HepG2 (cell line): Measurements from ENCODE around the gene HIRA. TPM values are rescaled to one million over a fixed set of nuclear protein-coding genes. Genes with fewer than 3 reads are reported as not detected.
A peak's percentile ranks its signal among the peaks of the same experiment; 100 is the strongest.

ENCODE experiments used
- EED ChIP-seq: sonication (generic); formaldehyde crosslinking; IDR thresholded peaks from 2 replicates; pipeline ENCODE4 v1.5.0; 2020; ENCODE audit warnings: mild to moderate bottlenecking, missing genetic modification reagents
- FLYWCH1 ChIP-seq: sonication (generic); formaldehyde crosslinking; IDR thresholded peaks from 2 replicates; pipeline ENCODE4 v1.8.1; 2023; ENCODE audit warnings: mild to moderate bottlenecking, missing genetic modification reagents
- HMGXB4 ChIP-seq, 2 experiments: sonication (generic) in 1 of 2; formaldehyde crosslinking in 1 of 2; IDR thresholded peaks; 2 replicates each; pipeline versions ENCODE4 v1.4.0 to v1.6.1; 2018 to 2020; ENCODE audit warnings: missing genetic modification reagents in 2 of 2, borderline replicate concordance in 1 of 2, low read depth in 1 of 2, mild to moderate bottlenecking in 1 of 2, missing biosample characterization in 1 of 2
- HNF1A ChIP-seq, 2 experiments: sonication (generic) in 1 of 2; formaldehyde crosslinking in 1 of 2; IDR thresholded peaks; 2 replicates each; pipeline versions ENCODE4 v1.4.0 to v1.6.1; 2016 to 2020; ENCODE audit warnings: borderline replicate concordance in 1 of 2, low read depth in 1 of 2, mild to moderate bottlenecking in 1 of 2, missing genetic modification reagents in 1 of 2
- KLF12 ChIP-seq: sonication (generic); formaldehyde crosslinking; IDR thresholded peaks from 2 replicates; pipeline ENCODE4 v1.4.0; 2020; ENCODE audit warnings: missing genetic modification reagents, borderline replicate concordance
- MED13 ChIP-seq: sonication (generic); formaldehyde crosslinking; IDR thresholded peaks from 2 replicates; pipeline ENCODE4 v1.5.0; 2020; ENCODE audit warnings: missing genetic modification reagents
- NFIB ChIP-seq: sonication (generic); formaldehyde crosslinking; IDR thresholded peaks from 2 replicates; pipeline ENCODE4 v1.9.0; 2021; ENCODE audit warnings: missing genetic modification reagents, mild to moderate bottlenecking, borderline replicate concordance
- NR2C2 ChIP-seq: sonication (generic); formaldehyde crosslinking; IDR thresholded peaks from 2 replicates; pipeline ENCODE4 v1.4.0; 2020; ENCODE audit warnings: missing genetic modification reagents, mild to moderate bottlenecking, moderate library complexity, borderline replicate concordance
- POLR2G ChIP-seq: fragments of 200-400 bp; formaldehyde crosslinking; IDR thresholded peaks from 2 replicates; pipeline ENCODE4 v1.6.1; 2018; ENCODE audit warnings: mild to moderate bottlenecking, low read depth, low read length, moderate library complexity
- YY1 ChIP-seq: IDR thresholded peaks from 2 replicates; pipeline ENCODE4 v1.6.1; 2011; ENCODE audit warnings: low read length, low read depth, moderate library complexity, mild to moderate bottlenecking; ENCODE audit not compliant: insufficient read depth, insufficient replicate concordance
- ZBTB1 ChIP-seq: sonication (generic); formaldehyde crosslinking; IDR thresholded peaks from 2 replicates; pipeline ENCODE4 v1.4.0; 2020; ENCODE audit warnings: missing genetic modification reagents, borderline replicate concordance
- ZBTB25 ChIP-seq: IDR thresholded peaks from 2 replicates; pipeline ENCODE4 v1.6.1; 2018; ENCODE audit warnings: missing genetic modification reagents
- ZBTB4 ChIP-seq: sonication (generic); formaldehyde crosslinking; IDR thresholded peaks from 2 replicates; pipeline ENCODE4 v1.4.0; 2020; ENCODE audit warnings: missing genetic modification reagents, mild to moderate bottlenecking, borderline replicate concordance
- ZNF333 ChIP-seq: sonication (generic); formaldehyde crosslinking; IDR thresholded peaks from 2 replicates; pipeline ENCODE4 v1.4.0; 2020; ENCODE audit warnings: mild to moderate bottlenecking, missing genetic modification reagents, borderline replicate concordance
- ZNF343 ChIP-seq: sonication (generic); formaldehyde crosslinking; IDR thresholded peaks from 2 replicates; pipeline ENCODE4 v1.4.0; 2020; ENCODE audit warnings: mild to moderate bottlenecking, missing genetic modification reagents
- ZNF44 ChIP-seq: sonication (generic); formaldehyde crosslinking; IDR thresholded peaks from 2 replicates; pipeline ENCODE4 v1.5.1; 2020; ENCODE audit warnings: mild to moderate bottlenecking, missing genetic modification reagents
- ZNF678 ChIP-seq: sonication (generic); formaldehyde crosslinking; IDR thresholded peaks from 2 replicates; pipeline ENCODE4 v1.4.0; 2020; ENCODE audit warnings: mild to moderate bottlenecking, missing genetic modification reagents
- polyA plus RNA-seq, 8 experiments: library from polyadenylated mRNA; depleted of rRNA in 3 of 8; stranded (reverse) in 7 of 8; unstranded in 1 of 8; fragments of >200 nt; fragmentation: Illumina TruSeq in 4 of 8; extraction: Trizol in 4 of 8; gene quantifications; 2 replicates each; pipeline versions ENCODE4 v1.2.1 to v1.2.3, GENCODE V29; 2011 to 2016; ENCODE audit warnings: low read depth in 4 of 8, missing spikeins in 1 of 8, mixed read lengths in 1 of 8; ENCODE audit not compliant: insufficient read depth in 1 of 8
- total RNA-seq, 5 experiments: library from RNA; depleted of rRNA; stranded (reverse); fragments of >200 nt; fragmentation: Illumina TruSeq; extraction: Trizol; gene quantifications; 2 replicates each; pipeline ENCODE4 v1.2.3, GENCODE V29; 2016; ENCODE audit warnings: low read depth in 1 of 5

The HIRA gene
- total and polyA plus RNA-seq, 2 of the 13 experiments (the other 11 are each of a cell fraction or from before 2014, with no cell fraction given), result 21.5 to 29.2 TPM

GRCh38 chr22:19447330-19448075 lies 16.0 kb upstream of the HIRA start, which contains the start of gene C22orf39 (continued):
- no peak for TF ChIP-seq HNF1A (IDR thresholded peaks at IDR 0.05; ENCODE audit: low read depth)
- TF ChIP-seq HNF1A (CRISPR knock-in tag; IDR thresholded peaks at IDR 0.05; ENCODE audit: borderline replicate concordance), result 0 out of 2 replicates have a peak, but pooled peaks have one; percentile 9
- peak; percentile 95 for TF ChIP-seq YY1
- TF ChIP-seq ZBTB4, result no peak
- TF ChIP-seq NR2C2, result peak; percentile 89
- TF ChIP-seq ZBTB1 (CRISPR knock-in tag), result no peak
- TF ChIP-seq FLYWCH1 (CRISPR knock-in tag), result no peak
- no peak for TF ChIP-seq ZNF44
- TF ChIP-seq ZNF678, result no peak
- TF ChIP-seq ZBTB25 (CRISPR knock-in tag), result no peak
- no peak for TF ChIP-seq ZNF333 (CRISPR knock-in tag)
- no peak for TF ChIP-seq NFIB (CRISPR knock-in tag)
- no peak for TF ChIP-seq EED (CRISPR knock-in tag)
- peak; percentile 84; the same call in 1 of the 2 replicates for TF ChIP-seq KLF12 (CRISPR knock-in tag)
- TF ChIP-seq POLR2G, result peak; percentile 91
- no peak for TF ChIP-seq ZNF343 (CRISPR knock-in tag)
- peak in 1 of 2 experiments; percentile 19; a peak in 1 of 4 replicates for TF ChIP-seq HMGXB4 (CRISPR knock-in tag; IDR thresholded peaks at IDR 0.05; ENCODE audit: borderline replicate concordance in 1 of 2, low read depth in 1 of 2)
- no peak for TF ChIP-seq MED13 (CRISPR knock-in tag)
